Small intestine (tissue), 7 donors: ENCODE data around the gene CASK. TPM values are rescaled to one million over a fixed set of nuclear protein-coding genes. Genes with fewer than 3 reads are reported as not detected.

Experiments used
- DNase-seq, 2 donors: peaks; one replicate each; pipeline versions ENCODE4 v3.0.0 to v3.0.0-alpha.2; 2013
- FAIRE-seq: peaks from 2 replicates; lab custom pipeline; 2012; peaks lifted over from hg19 to GRCh38; lab: Jason Lieb, UNC
- H3K27ac ChIP-seq, 3 donors: one replicate each; pipeline ENCODE4 v1.5.1; 2013; ENCODE audit warnings: low read length in 2 of 3, mild to moderate bottlenecking in 2 of 3, control low read depth in 1 of 3, inconsistent platforms in 1 of 3, low read depth in 1 of 3, moderate library complexity in 1 of 3
- H3K27me3 ChIP-seq, 3 donors: one replicate each; pipeline ENCODE4 v1.6.1; 2013; ENCODE audit warnings: low read length in 3 of 3, inconsistent platforms in 1 of 3; ENCODE audit not compliant: control insufficient read depth in 3 of 3, insufficient read depth in 3 of 3
- H3K36me3 ChIP-seq, 3 donors: one replicate each; pipeline ENCODE4 v1.6.1; 2013; ENCODE audit warnings: low read length in 3 of 3, inconsistent platforms in 1 of 3, low read depth in 1 of 3, mild to moderate bottlenecking in 1 of 3, moderate library complexity in 1 of 3; ENCODE audit not compliant: control insufficient read depth in 3 of 3, insufficient read depth in 2 of 3
- H3K4me1 ChIP-seq, 3 donors: one replicate each; pipeline ENCODE4 v1.6.1; 2013; ENCODE audit warnings: low read length in 2 of 3, inconsistent platforms in 1 of 3, low read depth in 1 of 3, mild to moderate bottlenecking in 1 of 3, moderate library complexity in 1 of 3; ENCODE audit not compliant: control insufficient read depth in 3 of 3, insufficient read depth in 2 of 3
- H3K4me3 ChIP-seq, 3 donors: one replicate each; pipeline ENCODE4 v1.5.1; 2013; ENCODE audit warnings: low read length in 3 of 3, control low read depth in 1 of 3, inconsistent platforms in 1 of 3, low read depth in 1 of 3, mild to moderate bottlenecking in 1 of 3, moderate library complexity in 1 of 3
- H3K9me3 ChIP-seq, 2 donors: one replicate each; pipeline ENCODE4 v1.6.1; 2013; ENCODE audit warnings: low read depth in 1 of 2, low read length in 1 of 2; ENCODE audit not compliant: control insufficient read depth in 2 of 2, insufficient read depth in 1 of 2
- WGBS, 3 donors: extraction: QIAGEN DNeasy Blood & Tissue Kit; methylation state at CpG; one replicate each; pipeline ENCODE4 v1.1.7; 2013; 5-methylcytosine and 5-hydroxymethylcytosine counted together
- polyA plus RNA-seq, 4 donors: library from polyadenylated mRNA; stranded (reverse) in 3 of 4; unstranded in 1 of 4; fragments of 200-250 nt in 3 of 4; fragments of 120-200 nt in 1 of 4; gene quantifications; one replicate each; pipeline versions ENCODE4 v1.2.1 to v1.2.3, GENCODE V29; 2013
- donor health status: healthy with polysubstance abuse.
- donor health status: control.
- donor health status: control.
- donor health status: Bipolar disorder and iron deficiency.
- donor health status: healthy.

CASK gene
- polyA plus RNA-seq, 4 donors: 16.5 to 77.8 (median 25.2) TPM

GRCh38 chrX:41543668-41544067 is 379.7 kb downstream of the CASK start:
- FAIRE-seq (no peak), DNase-seq (no peak)
- WGBS, 3 donors: 85 to 96% (median 95%) methylated on average over 4 of the region's 4 CpGs
- no peaks in the 10 kb centered on the region for H3K27me3 ChIP-seq
- H3K9me3 ChIP-seq: no peaks in the 10 kb centered on the region
- H3K27ac ChIP-seq: no peak overlapping the region
- no peak overlapping the region for H3K4me3 ChIP-seq
- H3K4me1 ChIP-seq: no peaks in the 10 kb centered on the region
- H3K36me3 ChIP-seq: peaks cover 0 to 9% (median 0%) of the 10 kb centered on the region in 3 donors

GRCh38 chrX:41543025-41543424 is 380.3 kb downstream of the CASK start:
- H3K27me3 ChIP-seq: no peaks in the 10 kb centered on the region
- no peaks in the 10 kb centered on the region for H3K4me1 ChIP-seq
- H3K4me3 ChIP-seq: no peak overlapping the region
- H3K36me3 ChIP-seq: peaks cover 0 to 9% (median 0%) of the 10 kb centered on the region in 3 donors
- DNase-seq: no peak
- H3K27ac ChIP-seq: no peak overlapping the region
- WGBS, 3 donors: 86 to 93% (median 93%) methylated on average over 1 of the region's 1 CpG
- no peaks in the 10 kb centered on the region for H3K9me3 ChIP-seq
- FAIRE-seq: no peak

GRCh38 chrX:41542536-41542935 is 380.8 kb downstream of the CASK start:
- H3K36me3 ChIP-seq: peaks cover 0 to 9% (median 0%) of the 10 kb centered on the region in 3 donors
- FAIRE-seq (no peak), DNase-seq (no peak)
- no peaks in the 10 kb centered on the region for H3K4me1 ChIP-seq
- WGBS, 3 donors: 73 to 88% (median 84%) methylated on average over 1 of the region's 1 CpG
- H3K27me3 ChIP-seq: no peaks in the 10 kb centered on the region
- H3K4me3 ChIP-seq: no peak overlapping the region
- no peak overlapping the region for H3K27ac ChIP-seq
- H3K9me3 ChIP-seq: no peaks in the 10 kb centered on the region

- Histone ChIP-seq H3K36me3 (peaks cover 0 to 9% (median 0%) of the 10 kb centered on the region in 3 donors), H3K27me3 (no peaks in the 10 kb centered on the region), H3K27ac (no peak overlapping the region), H3K4me3 (no peak overlapping the region), H3K9me3 (no peaks in the 10 kb centered on the region), H3K4me1 (no peaks in the 10 kb centered on the region)
- WGBS, 3 donors: 44 to 68% (median 59%) methylated on average over 4 of the region's 4 CpGs
- DNase-seq (peak in 1 of 2 donors; percentile 7), FAIRE-seq (no peak)
Observed at GRCh38 chrX:41542135-41542534, 381.2 kb downstream of the CASK start.

GRCh38 chrX:41541386-41541785 is 382.0 kb downstream of the CASK start:
- H3K4me1 ChIP-seq: no peaks in the 10 kb centered on the region
- H3K27ac ChIP-seq: no peak overlapping the region
- H3K27me3 ChIP-seq: no peaks in the 10 kb centered on the region
- no peak overlapping the region for H3K4me3 ChIP-seq
- WGBS, 3 donors: 59 to 95% (median 90%) methylated on average over 2 of the region's 2 CpGs
- no peaks in the 10 kb centered on the region for H3K9me3 ChIP-seq
- DNase-seq (no peak), FAIRE-seq (no peak)
- peaks cover 0 to 9% (median 0%) of the 10 kb centered on the region in 3 donors for H3K36me3 ChIP-seq

- Histone ChIP-seq H3K27me3 (no peaks in the 10 kb centered on the region), H3K4me1 (no peaks in the 10 kb centered on the region), H3K9me3 (no peaks in the 10 kb centered on the region), H3K27ac (no peak overlapping the region), H3K36me3 (peaks cover 0 to 10% (median 0%) of the 10 kb centered on the region in 3 donors), H3K4me3 (no peak overlapping the region)
- FAIRE-seq: no peak
- WGBS, 3 donors: 87 to 91% (median 88%) methylated on average over 4 of the region's 4 CpGs
- no peak for DNase-seq
Observed at GRCh38 chrX:41538707-41539106, 384.6 kb downstream of the CASK start.

- no peaks in the 10 kb centered on the region for H3K27me3 ChIP-seq
- no peak overlapping the region for H3K4me3 ChIP-seq
- no peaks in the 10 kb centered on the region for H3K9me3 ChIP-seq
- H3K27ac ChIP-seq: no peak overlapping the region
- FAIRE-seq (no peak), DNase-seq (no peak)
- peaks cover 0 to 34% (median 4%) of the 10 kb centered on the region in 3 donors for H3K36me3 ChIP-seq
- H3K4me1 ChIP-seq: no peaks in the 10 kb centered on the region
Observed at GRCh38 chrX:41530085-41530484, 393.3 kb downstream of the CASK start.

- 86 to 96% (median 96%) methylated on average over 11 of the region's 11 CpGs for WGBS, 3 donors
- DNase-seq: no peak
- Histone ChIP-seq H3K4me1 (no peaks in the 10 kb centered on the region), H3K9me3 (no peaks in the 10 kb centered on the region), H3K4me3 (no peak overlapping the region), H3K36me3 (peaks cover 0 to 38% (median 4%) of the 10 kb centered on the region in 3 donors), H3K27me3 (no peaks in the 10 kb centered on the region), H3K27ac (no peak overlapping the region)
- no peak for FAIRE-seq
Observed at GRCh38 chrX:41529221-41529620, 394.1 kb downstream of the CASK start.

GRCh38 chrX:41528784-41529183 is 394.6 kb downstream of the CASK start:
- Histone ChIP-seq H3K4me3 (no peak overlapping the region), H3K36me3 (peaks cover 0 to 38% (median 4%) of the 10 kb centered on the region in 3 donors), H3K4me1 (no peaks in the 10 kb centered on the region), H3K9me3 (no peaks in the 10 kb centered on the region), H3K27me3 (no peaks in the 10 kb centered on the region), H3K27ac (no peak overlapping the region)
- DNase-seq: no peak
- no peak for FAIRE-seq
- 90 to 100% (median 98%) methylated on average over 7 of the region's 7 CpGs for WGBS, 3 donors
